SK-N-SH (cell line): ENCODE data around the gene GSG1L. TPM values are rescaled to one million over a fixed set of nuclear protein-coding genes. Genes with fewer than 3 reads are reported as not detected.

Experiments
- CTCF ChIA-PET: fragments of 300-600, 350-600 bp; formaldehyde crosslinking; extraction: SDS; loops from one replicate; lab custom pipeline; 2021; lab: Yijun Ruan, JAX
- POLR2A ChIA-PET: fragments of 350-600 bp; sonication (Branson Sonifier 250); formaldehyde crosslinking; extraction: SDS; loops from one replicate; lab custom pipeline; 2020; ENCODE audit warnings: antibody characterized with exemption, inconsistent platforms; lab: Yijun Ruan, JAX
- DNase-seq: peaks from one replicate; pipeline ENCODE4 v3.0.0; 2012
- H2AFZ ChIP-seq: fragments of 200-600 bp; sonication (generic); 2 replicates; pipeline ENCODE4 v1.8.1; 2016; ENCODE audit warnings: antibody characterized with exemption, mild to moderate bottlenecking, low read depth
- H3F3A ChIP-seq: fragments of 200-600 bp; sonication (generic); replicated peaks from 2 replicates; pipeline ENCODE3; 2016; ENCODE audit warnings: antibody characterized with exemption, mild to moderate bottlenecking; ENCODE audit not compliant: insufficient read depth
- H3K27ac ChIP-seq, 2 experiments: fragments of 200-500 bp in 1 of 2; fragments of 200-600 bp in 1 of 2; sonication (Bioruptor generic) in 1 of 2; sonication (generic), shearing (Covaris generic) in 1 of 2; 2 replicates each; pipeline versions ENCODE4 v1.5.1 to v1.6.1; 2014 to 2016; ENCODE audit warnings: low read depth in 2 of 2, inconsistent platforms in 1 of 2, low read length in 1 of 2, mild to moderate bottlenecking in 1 of 2, mixed read lengths in 1 of 2
- H3K27me3 ChIP-seq: fragments of 200-600 bp; sonication (generic), shearing (Covaris generic); 2 replicates; pipeline ENCODE4 v1.6.1; 2016; ENCODE audit warnings: mixed run types; ENCODE audit not compliant: insufficient read depth
- H3K36me3 ChIP-seq, 2 experiments: fragments of 200-500 bp in 1 of 2; fragments of 200-600 bp in 1 of 2; sonication (Bioruptor generic) in 1 of 2; sonication (generic) in 1 of 2; replicated peaks in 1 of 2; 2 replicates each; pipeline versions ENCODE3 to v1.5.1; 2014 to 2016; ENCODE audit warnings: low read length in 1 of 2, mild to moderate bottlenecking in 1 of 2; ENCODE audit not compliant: insufficient read depth in 2 of 2, control insufficient read depth in 1 of 2
- H3K4me1 ChIP-seq, 2 experiments: fragments of 200-500 bp in 1 of 2; fragments of 200-600 bp in 1 of 2; sonication (Bioruptor generic) in 1 of 2; sonication (generic), shearing (Covaris generic) in 1 of 2; 2 replicates each; pipeline versions ENCODE4 v1.5.1 to v1.6.1; 2014 to 2016; ENCODE audit warnings: low read depth in 1 of 2, low read length in 1 of 2, mixed run types in 1 of 2; ENCODE audit not compliant: insufficient read depth in 2 of 2, control insufficient read depth in 1 of 2
- H3K4me2 ChIP-seq: fragments of 200-600 bp; sonication (generic), shearing (Covaris generic); 2 replicates; pipeline ENCODE4 v1.6.1; 2017; ENCODE audit warnings: mixed run types
- H3K4me3 ChIP-seq, 2 experiments: fragments of 200-500 bp in 1 of 2; fragments of 200-600 bp in 1 of 2; sonication (Bioruptor generic) in 1 of 2; sonication (generic), shearing (Covaris generic) in 1 of 2; 2 replicates each; pipeline versions ENCODE4 v1.5.1 to v1.8.1; 2014 to 2016; ENCODE audit warnings: low read depth in 2 of 2, inconsistent platforms in 1 of 2, low read length in 1 of 2, mild to moderate bottlenecking in 1 of 2, mixed read lengths in 1 of 2, moderate library complexity in 1 of 2
- H3K79me2 ChIP-seq: fragments of 200-600 bp; sonication (generic); 2 replicates; pipeline ENCODE4 v1.8.1; 2017; ENCODE audit warnings: mild to moderate bottlenecking; ENCODE audit not compliant: insufficient read depth
- H3K9ac ChIP-seq: fragments of 200-600 bp; sonication (generic); 2 replicates; pipeline ENCODE4 v1.6.1; 2017; ENCODE audit warnings: mixed run types
- H3K9me2 ChIP-seq: fragments of 200-600 bp; sonication (generic); 2 replicates; pipeline ENCODE4 v1.6.1; 2017; ENCODE audit warnings: mixed run types
- H3K9me3 ChIP-seq: fragments of 200-600 bp; sonication (generic); 2 replicates; pipeline ENCODE4 v1.6.1; 2017; ENCODE audit warnings: mixed run types, mild to moderate bottlenecking, moderate library complexity
- H4K20me1 ChIP-seq: fragments of 200-600 bp; sonication (generic); 2 replicates; pipeline ENCODE4 v1.6.1; 2017; ENCODE audit warnings: mild to moderate bottlenecking, mixed run types; ENCODE audit not compliant: insufficient read depth
- CTCF ChIP-seq: fragments of 200-600 bp; sonication (generic); IDR thresholded peaks from 2 replicates; pipeline ENCODE4 v1.6.1; 2017; ENCODE audit warnings: antibody characterized with exemption, mild to moderate bottlenecking, moderate library complexity
- FOXJ3 ChIP-seq: sonication (generic); formaldehyde crosslinking; IDR thresholded peaks from 2 replicates; pipeline ENCODE4 v1.5.1; 2020; ENCODE audit warnings: mild to moderate bottlenecking, missing genetic modification reagents
- GATA2 ChIP-seq: sonication (generic); formaldehyde crosslinking; IDR thresholded peaks from 2 replicates; pipeline ENCODE4 v1.5.0; 2020; ENCODE audit warnings: mild to moderate bottlenecking, missing genetic modification reagents
- MAX ChIP-seq: IDR thresholded peaks from 2 replicates; pipeline ENCODE4 v1.4.0; 2012; ENCODE audit warnings: low read depth
- MEF2A ChIP-seq: IDR thresholded peaks from 2 replicates; pipeline ENCODE4 v1.4.0; 2012; ENCODE audit warnings: low read depth, borderline replicate concordance
- MXI1 ChIP-seq: IDR thresholded peaks from 2 replicates; pipeline ENCODE4 v1.6.1; 2012; ENCODE audit warnings: mild to moderate bottlenecking, low read depth, low read length, improper control_type of control experiment
- NFIC ChIP-seq: IDR thresholded peaks from 2 replicates; pipeline ENCODE4 v1.4.0; 2012; ENCODE audit warnings: borderline replicate concordance
- POLR2AphosphoS5 ChIP-seq: IDR thresholded peaks from 2 replicates; pipeline ENCODE4 v1.6.1; 2012; ENCODE audit warnings: low read depth, low read length
- RAD21 ChIP-seq: IDR thresholded peaks from 2 replicates; pipeline ENCODE4 v1.6.1; 2012; ENCODE audit warnings: mild to moderate bottlenecking, low read length
- RCOR1 ChIP-seq: fragments of 150-350 bp; IDR thresholded peaks from 2 replicates; pipeline ENCODE4 v1.6.1; 2017; ENCODE audit warnings: antibody characterized with exemption, low read length
- REST ChIP-seq: IDR thresholded peaks from 2 replicates; pipeline ENCODE4 v1.6.1; 2012; ENCODE audit warnings: mild to moderate bottlenecking, low read depth, low read length, moderate library complexity
- RFX5 ChIP-seq: IDR thresholded peaks from 2 replicates; pipeline ENCODE4 v1.6.1; 2012; ENCODE audit warnings: mild to moderate bottlenecking, improper control_type of control experiment, low read length
- SIN3A ChIP-seq: IDR thresholded peaks from 2 replicates; pipeline ENCODE4 v1.6.1; 2012; ENCODE audit warnings: low read depth, mild to moderate bottlenecking, low read length, moderate library complexity, borderline replicate concordance
- SMC3 ChIP-seq: IDR thresholded peaks from 2 replicates; pipeline ENCODE4 v1.6.1; 2012; ENCODE audit warnings: low read depth, low read length, improper control_type of control experiment
- TAF1 ChIP-seq: IDR thresholded peaks from 2 replicates; pipeline ENCODE4 v1.6.1; 2012; ENCODE audit warnings: low read depth, mild to moderate bottlenecking, low read length, moderate library complexity, borderline replicate concordance
- TEAD4 ChIP-seq: IDR thresholded peaks from 2 replicates; pipeline ENCODE4 v1.4.0; 2012; ENCODE audit warnings: mild to moderate bottlenecking, borderline replicate concordance; ENCODE audit not compliant: insufficient read depth
- USF1 ChIP-seq: IDR thresholded peaks from 2 replicates; pipeline ENCODE4 v1.4.0; 2012; ENCODE audit warnings: low read depth, borderline replicate concordance
- WGBS: methylation state at CpG from one replicate; pipeline ENCODE4 v1.1.6; 2017; ENCODE audit warnings: low lambda C conversion rate; 5-methylcytosine and 5-hydroxymethylcytosine counted together
- polyA plus RNA-seq, 3 experiments: library from polyadenylated mRNA; depleted of rRNA; stranded (reverse); fragments of >200 nt; gene quantifications; 2 replicates each; pipeline ENCODE4 v1.2.3, GENCODE V29; 2012

GSG1L gene
- polyA plus RNA-seq, 1 of the 3 experiments (the other 2 are of a cell fraction), result not detected

GRCh38 chr16:27780468-27781194, 282.9 kb downstream of the GSG1L start (continued):
- TF ChIP-seq SIN3A (no peak), USF1 (no peak), REST (no peak), RFX5 (no peak), FOXJ3 (CRISPR knock-in tag) (no peak), TEAD4 (no peak)

GRCh38 chr16:27779641-27780164, 283.8 kb downstream of the GSG1L start:
- POLR2A ChIA-PET, result interaction anchor here (0.7 kb wide), 2 partner anchors 193 to 285 kb away, joined by 3 read pairs; no protein-coding TSS in a partner anchor
- Histone ChIP-seq H3K9me2 (no peaks in the 10 kb centered on the region), H3K4me2 (no peak overlapping the region), H3K4me1 (peaks cover 0 to 37% of the 10 kb centered on the region in 2 experiments; a peak in 1 of 4 replicates), H3K27me3 (no peaks in the 10 kb centered on the region), H3K36me3 (peaks cover 0 to 7% of the 10 kb centered on the region in 2 experiments), H3K4me3 (no peak overlapping the region), H3F3A (no peaks in the 10 kb centered on the region), H3K79me2 (no peaks in the 10 kb centered on the region), H3K27ac (peak overlapping the region in 1 of 2 experiments; percentile 34; a peak in 2 of 4 replicates), H2AFZ (no peak overlapping the region), H3K9me3 (no peaks in the 10 kb centered on the region), H4K20me1 (no peaks in the 10 kb centered on the region), H3K9ac (no peak overlapping the region)
- 47% methylated on average over 22 of the region's 23 CpGs for WGBS
- CTCF ChIA-PET, result interaction anchor here (0.5 to 7.9 kb wide), 51 partner anchors 9 to 297 kb away, joined by 3 to 67 read pairs (median 5); partner anchors contain the start of gene GSG1L
- TF ChIP-seq TAF1 (no peak), POLR2AphosphoS5 (no peak), RFX5 (0 out of 2 replicates have a peak, but pooled peaks have one; percentile 23), CTCF (peak; percentile 54), MEF2A (no peak), GATA2 (CRISPR knock-in tag) (peak; percentile 80), NFIC (no peak), RCOR1 (peak; percentile 32; the same call in 1 of the 2 replicates), SMC3 (peak; percentile 60), MXI1 (peak; percentile 45; the same call in 1 of the 2 replicates), RAD21 (peak; percentile 75), MAX (no peak)
- DNase-seq, result peak; percentile 93
